GM20000 (cell line): ENCODE measurements around the gene HOXA2.
A peak's percentile ranks its signal among the peaks of the same experiment; 100 is the strongest.

ENCODE experiments used
- DNase-seq: peaks from one replicate; pipeline ENCODE4 v3.0.0; 2012; ENCODE audit warnings: low spot score
- CTCF ChIP-seq: IDR thresholded peaks from 2 replicates; pipeline ENCODE4 v1.5.1; 2012; ENCODE audit warnings: mild to moderate bottlenecking, control low read depth; ENCODE audit errors: extremely low read depth, missing control alignments

The HOXA2 gene

GRCh38 chr7:27101171-27101956 is 1.1 kb downstream of the HOXA2 start:
- no peak for DNase-seq
- no peak for TF ChIP-seq CTCF

DNA sequence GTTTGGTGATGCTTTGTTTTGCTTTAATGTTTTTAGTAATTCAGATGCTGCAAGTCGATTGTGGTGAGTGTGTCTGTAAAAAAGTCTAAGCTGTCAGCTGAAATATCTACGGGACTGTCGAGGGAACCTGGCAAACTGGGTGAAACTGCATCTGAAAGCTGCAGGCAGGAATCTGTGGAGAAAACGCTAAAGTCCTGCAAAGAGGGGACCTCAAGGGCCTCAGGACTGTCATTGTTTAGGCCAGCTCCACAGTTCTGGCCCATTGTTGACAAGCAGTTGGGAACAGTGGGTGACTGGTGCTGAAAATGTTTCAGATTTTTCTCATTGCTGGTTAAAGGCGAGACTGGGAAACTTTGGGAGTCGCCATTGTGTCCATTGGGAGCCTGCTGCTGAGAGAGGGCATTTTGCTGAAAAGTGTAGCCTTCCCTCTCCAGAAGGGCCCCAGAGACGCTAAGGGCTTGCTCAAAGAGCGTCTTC is 1.8 kb downstream of the HOXA2 start:
- no peak for TF ChIP-seq CTCF
- DNase-seq: no peak

- TF ChIP-seq CTCF: no peak
These were observed 2.8 kb downstream of the HOXA2 start for GRCh38 chr7:27099453-27100370.

DNA sequence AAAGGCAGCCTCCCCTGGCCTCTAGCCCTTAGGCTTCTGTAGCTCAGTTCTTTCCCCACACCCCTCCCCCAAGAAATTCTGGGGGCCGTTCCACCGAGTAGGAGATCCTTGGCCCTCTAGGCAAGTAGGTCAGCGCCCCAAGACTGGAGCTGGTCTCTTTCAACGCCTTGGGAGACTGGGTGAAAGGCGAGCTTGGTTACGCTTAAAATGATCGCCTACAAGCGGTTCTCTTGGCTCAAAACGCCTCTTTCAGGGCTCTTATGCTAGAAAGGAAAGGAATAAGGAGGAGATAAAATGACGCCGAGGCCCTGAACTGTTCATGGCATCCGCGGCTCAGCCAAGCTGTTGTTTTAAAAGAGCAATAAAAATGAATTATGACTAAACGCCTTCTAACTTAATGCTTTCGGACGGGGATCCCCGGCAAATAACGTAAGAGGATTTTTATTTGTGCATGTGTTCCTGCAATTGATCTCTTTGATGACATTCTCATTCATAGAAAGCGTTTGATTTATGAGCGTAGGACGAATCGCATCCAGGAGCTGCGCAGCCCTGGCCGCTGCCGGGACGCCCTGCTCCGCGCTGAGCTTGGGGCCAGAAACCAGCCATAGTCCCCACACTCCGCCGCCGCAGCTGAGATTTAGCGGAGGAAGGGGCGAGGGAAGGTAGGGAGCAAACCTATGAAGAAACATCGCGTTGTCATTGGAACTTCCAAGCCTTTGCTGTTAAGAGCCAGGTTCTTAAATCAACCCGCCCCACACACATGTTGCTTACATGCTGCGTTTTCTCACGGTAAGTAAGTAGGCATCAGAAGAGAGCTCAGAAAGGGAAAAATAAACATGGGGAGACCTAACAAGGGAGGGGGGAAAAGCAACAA is 3.7 kb downstream of the HOXA2 start:
- no peak for TF ChIP-seq CTCF
- DNase-seq: no peak

More at GRCh38 chr7:27099453-27100370, 2.8 kb downstream of the HOXA2 start:
- DNase-seq: no peak

DNA sequence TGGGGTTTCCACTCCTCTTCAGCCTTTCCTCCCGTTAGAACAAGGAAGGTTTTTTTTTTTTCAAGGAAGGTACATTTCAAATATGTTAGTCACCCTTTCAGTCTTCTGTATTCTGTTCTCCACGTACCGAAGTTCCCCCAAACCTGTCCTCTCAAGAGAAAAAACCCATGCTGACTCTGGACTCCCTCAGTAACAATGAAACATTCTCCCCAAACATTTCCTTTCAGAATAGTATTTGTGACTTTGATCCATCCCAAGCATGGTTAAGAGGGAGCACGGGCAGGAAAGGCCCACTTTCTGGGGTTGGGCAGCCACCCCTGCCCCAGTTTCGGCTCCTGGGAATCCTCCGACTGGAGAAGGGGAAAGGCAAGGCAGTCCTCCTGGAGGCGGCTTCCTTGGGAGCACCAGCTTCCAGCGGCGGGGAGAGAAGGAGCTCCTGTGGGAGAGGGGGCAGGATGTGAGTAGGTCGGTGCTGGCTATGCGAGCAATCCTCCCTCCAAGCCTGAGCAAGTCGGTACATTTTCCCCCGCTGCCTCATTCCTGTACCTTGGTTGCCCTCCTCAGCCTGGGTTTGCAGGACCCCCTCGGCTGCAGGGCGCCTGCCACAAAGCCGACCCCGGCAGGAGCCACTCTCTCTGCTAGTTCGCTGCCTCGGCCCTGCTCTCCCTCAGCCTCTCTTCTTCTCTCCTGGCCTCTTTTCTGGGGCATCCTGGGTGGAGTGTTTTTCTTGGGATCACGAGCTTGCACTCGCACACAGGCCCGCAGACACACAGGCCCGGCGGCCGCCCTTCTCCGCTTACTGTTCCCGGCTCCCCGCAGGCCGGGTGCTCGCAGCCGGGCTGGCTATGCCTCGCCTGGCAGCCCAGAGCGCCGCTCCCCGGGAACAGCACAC is 4.6 kb downstream of the HOXA2 start:
- peak; percentile 19 for DNase-seq
- TF ChIP-seq CTCF: no peak

- TF ChIP-seq CTCF: no peak
- peak; percentile 67 for DNase-seq
These were observed 5.5 kb downstream of the HOXA2 start for GRCh38 chr7:27096768-27097514.
